Measurements from ENCODE around the gene KIF11.
A peak's percentile ranks its signal among the peaks of the same experiment; 100 is the strongest.
"Not testable (repeated sequence)": the region's sequence is repeated elsewhere in the genome, so short reads cannot be mapped to it uniquely, and the experiment has no call there.

Gene KIF11

DNA sequence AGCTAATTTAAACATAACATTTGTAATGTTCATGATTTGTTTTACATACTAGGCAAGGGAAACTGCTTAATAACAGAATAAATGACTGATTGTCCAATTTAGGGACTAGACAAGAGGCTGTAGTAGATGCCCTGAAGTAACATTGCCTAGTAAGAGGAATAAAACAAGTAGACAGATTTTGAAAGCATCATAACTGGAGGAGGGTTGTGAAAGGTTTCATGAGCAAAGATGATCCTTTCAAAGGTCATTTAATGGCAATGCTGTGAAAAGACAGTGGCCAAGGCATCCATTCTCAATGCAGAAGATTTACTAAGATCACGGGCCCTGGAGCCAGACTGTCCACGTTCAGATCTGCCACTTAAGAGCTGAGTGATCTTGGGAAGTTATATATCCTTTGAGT is 52.0 kb downstream of the KIF11 start:
- TF ChIP-seq, protein P1, sequence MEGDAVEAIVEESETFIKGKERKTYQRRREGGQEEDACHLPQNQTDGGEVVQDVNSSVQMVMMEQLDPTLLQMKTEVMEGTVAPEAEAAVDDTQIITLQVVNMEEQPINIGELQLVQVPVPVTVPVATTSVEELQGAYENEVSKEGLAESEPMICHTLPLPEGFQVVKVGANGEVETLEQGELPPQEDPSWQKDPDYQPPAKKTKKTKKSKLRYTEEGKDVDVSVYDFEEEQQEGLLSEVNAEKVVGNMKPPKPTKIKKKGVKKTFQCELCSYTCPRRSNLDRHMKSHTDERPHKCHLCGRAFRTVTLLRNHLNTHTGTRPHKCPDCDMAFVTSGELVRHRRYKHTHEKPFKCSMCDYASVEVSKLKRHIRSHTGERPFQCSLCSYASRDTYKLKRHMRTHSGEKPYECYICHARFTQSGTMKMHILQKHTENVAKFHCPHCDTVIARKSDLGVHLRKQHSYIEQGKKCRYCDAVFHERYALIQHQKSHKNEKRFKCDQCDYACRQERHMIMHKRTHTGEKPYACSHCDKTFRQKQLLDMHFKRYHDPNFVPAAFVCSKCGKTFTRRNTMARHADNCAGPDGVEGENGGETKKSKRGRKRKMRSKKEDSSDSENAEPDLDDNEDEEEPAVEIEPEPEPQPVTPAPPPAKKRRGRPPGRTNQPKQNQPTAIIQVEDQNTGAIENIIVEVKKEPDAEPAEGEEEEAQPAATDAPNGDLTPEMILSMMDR (conservative IDR thresholded peaks at IDR 0.05; ENCODE audit: low read depth, low read length): no peak
- no peak for DNase-seq (ENCODE audit: low read depth)

GRCh38 chr10:92650864-92651263 is 57.9 kb downstream of the KIF11 start:
- not testable (repeated sequence) for DNase-seq (ENCODE audit: low read depth); H3K4me3 ChIP-seq (ENCODE audit: low read depth, low read length)

More for the DNA sequence above, 52.0 kb downstream of the KIF11 start:
- no peak overlapping the region for H3K4me3 ChIP-seq (ENCODE audit: low read depth, low read length)

GRCh38 chr10:92655426-92655825 is 62.5 kb downstream of the KIF11 start:
- TF ChIP-seq, protein P1 (conservative IDR thresholded peaks at IDR 0.05; ENCODE audit: low read depth, low read length): no peak

GRCh38 chr10:92656266-92656961 is 63.5 kb downstream of the KIF11 start:
- no peak overlapping the region for H3K4me3 ChIP-seq (ENCODE audit: low read depth, low read length)
- DNase-seq (ENCODE audit: low read depth): no peak
- TF ChIP-seq, protein P1 (conservative IDR thresholded peaks at IDR 0.05; ENCODE audit: low read depth, low read length): no peak

More at GRCh38 chr10:92655426-92655825, 62.5 kb downstream of the KIF11 start:
- DNase-seq (ENCODE audit: low read depth): peak; percentile 21
- H3K4me3 ChIP-seq (ENCODE audit: low read depth, low read length): no peak overlapping the region

DNA sequence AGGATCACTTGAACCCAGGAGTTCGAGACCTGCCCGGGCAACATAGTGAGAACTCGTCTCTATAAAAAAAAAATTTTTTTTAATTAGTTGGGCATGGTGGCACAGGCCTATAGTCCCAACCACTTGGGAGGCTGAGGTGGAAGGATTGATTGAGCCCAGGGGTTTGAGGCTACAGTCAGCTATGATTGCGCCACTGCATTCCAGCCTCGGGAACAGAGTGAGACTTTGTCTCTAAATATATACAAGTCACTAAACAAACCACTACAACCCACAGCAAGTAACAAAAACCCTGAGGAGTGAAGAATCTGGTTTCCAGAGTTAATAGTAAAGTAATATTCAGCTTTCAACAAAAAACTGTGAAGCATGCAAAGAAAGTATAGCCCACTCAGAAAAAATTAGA is 64.1 kb downstream of the KIF11 start:
- no peak overlapping the region for H3K4me3 ChIP-seq (ENCODE audit: low read depth, low read length)
- peak; percentile 28 for DNase-seq (ENCODE audit: low read depth)
- TF ChIP-seq, protein P1 (conservative IDR thresholded peaks at IDR 0.05; ENCODE audit: low read depth, low read length): no peak

- TF ChIP-seq, protein P1 (conservative IDR thresholded peaks at IDR 0.05; ENCODE audit: low read depth, low read length): no peak
- H3K4me3 ChIP-seq (ENCODE audit: low read depth, low read length): no peak overlapping the region
- peak; percentile 8 for DNase-seq (ENCODE audit: low read depth)
Observed at GRCh38 chr10:92662848-92663247, 69.9 kb downstream of the KIF11 start.

DNA sequence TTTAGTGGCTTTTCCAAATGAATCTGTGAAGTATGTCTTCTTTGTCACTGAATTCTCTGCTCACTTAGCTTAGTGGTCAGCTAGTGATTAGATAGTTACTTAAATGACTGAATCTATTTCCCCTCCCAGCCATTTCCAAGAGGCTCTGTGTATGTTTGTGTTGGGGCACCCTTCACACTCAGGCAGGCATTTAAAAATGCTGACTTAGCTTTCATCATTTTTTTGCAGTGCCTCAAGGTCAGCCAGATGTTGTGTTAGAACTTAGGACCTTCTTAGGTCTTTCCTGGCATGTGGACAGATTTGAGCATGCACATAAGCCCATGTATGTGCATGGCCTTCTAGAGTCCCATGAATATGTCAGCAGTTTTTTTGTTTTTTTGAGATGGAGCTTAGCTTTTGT is 71.4 kb downstream of the KIF11 start:
- TF ChIP-seq, protein P1 (conservative IDR thresholded peaks at IDR 0.05; ENCODE audit: low read depth, low read length): no peak
- H3K4me3 ChIP-seq (ENCODE audit: low read depth, low read length): no peak overlapping the region

More for the DNA sequence above, 71.4 kb downstream of the KIF11 start:
- DNase-seq (ENCODE audit: low read depth): no peak

Measured in choroid plexus epithelial cell (primary cell).